PC-3 (cell line): ENCODE measurements around the gene MIDN.

Experiments
- CTCF ChIP-seq: fragments of 300-600 bp; sonication (generic); conservative IDR thresholded peaks from 2 replicates; pipeline ENCODE4 v1.5.1; 2017; ENCODE audit warnings: antibody characterized with exemption, low read depth, mild to moderate bottlenecking, low read length
- EZH2 ChIP-seq: fragments of 300-600 bp; sonication (generic); IDR thresholded peaks from one replicate; pipeline ENCODE4 v1.6.1; 2017; ENCODE audit warnings: antibody characterized with exemption, mild to moderate bottlenecking, low read length; ENCODE audit not compliant: unreplicated experiment
- EZH2phosphoT487 ChIP-seq: fragments of 300-600 bp; sonication (generic); IDR thresholded peaks from 2 replicates; pipeline ENCODE4 v1.6.1; 2018; ENCODE audit warnings: mild to moderate bottlenecking, antibody characterized with exemption, low read length, borderline replicate concordance

DNA sequence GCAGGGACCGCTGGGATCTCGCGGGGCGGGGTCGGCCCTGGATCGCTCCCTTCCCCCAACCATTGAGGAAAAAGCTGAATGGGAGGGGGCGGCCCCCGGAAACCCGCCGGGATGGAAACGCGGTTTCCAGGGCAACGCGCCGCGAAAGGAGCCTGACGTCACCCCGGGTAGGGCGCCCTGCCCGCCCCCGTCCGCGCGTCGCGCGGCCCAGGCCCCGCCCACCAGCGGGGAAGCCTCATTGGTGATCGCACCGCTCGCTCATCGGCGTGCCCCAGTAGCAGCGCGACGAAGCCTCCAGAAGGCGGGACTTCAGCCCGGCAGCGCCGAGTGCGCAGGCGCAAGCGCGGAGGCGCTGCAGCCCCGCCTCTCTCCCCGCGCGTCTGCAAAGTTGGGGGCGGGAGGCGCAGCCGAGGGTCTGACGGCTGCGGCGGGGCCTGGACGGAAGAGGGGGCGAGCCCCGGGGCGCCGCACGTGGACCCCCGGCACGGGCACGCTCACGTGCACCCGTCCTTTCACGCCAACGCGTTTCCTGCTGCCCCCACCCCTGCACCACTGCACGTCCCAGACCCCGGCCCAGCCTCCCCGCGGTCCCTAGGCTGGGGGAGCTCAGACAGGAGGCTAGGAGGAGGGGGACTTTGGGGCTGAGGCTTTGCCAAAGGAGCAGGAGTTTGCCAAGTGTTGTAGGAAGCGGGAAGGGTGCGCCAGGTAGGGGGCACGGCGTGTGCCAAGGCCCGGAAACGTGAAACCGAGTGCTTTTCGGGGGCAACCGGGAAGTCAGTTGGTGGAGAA lies 12.6 kb downstream of the MIDN start:
- TF ChIP-seq CTCF = no peak
- no peak for TF ChIP-seq EZH2
- no peak for TF ChIP-seq EZH2phosphoT487
